SK-N-SH (cell line): Measurements from ENCODE around the gene TMEM255B. TPM values are rescaled to one million over a fixed set of nuclear protein-coding genes. Genes with fewer than 3 reads are reported as not detected.
"Not testable (repeated sequence)": the region's sequence is repeated elsewhere in the genome, so short reads cannot be mapped to it uniquely, and the experiment has no call there.

Source experiments
- CTCF ChIA-PET: fragments of 300-600, 350-600 bp; formaldehyde crosslinking; extraction: SDS; loops from one replicate; lab custom pipeline; 2021; lab: Yijun Ruan, JAX
- POLR2A ChIA-PET: fragments of 350-600 bp; sonication (Branson Sonifier 250); formaldehyde crosslinking; extraction: SDS; loops from one replicate; lab custom pipeline; 2020; ENCODE audit warnings: antibody characterized with exemption, inconsistent platforms; lab: Yijun Ruan, JAX
- DNase-seq: peaks from one replicate; pipeline ENCODE4 v3.0.0; 2012
- H2AFZ ChIP-seq: fragments of 200-600 bp; sonication (generic); 2 replicates; pipeline ENCODE4 v1.8.1; 2016; ENCODE audit warnings: antibody characterized with exemption, mild to moderate bottlenecking, low read depth
- H3F3A ChIP-seq: fragments of 200-600 bp; sonication (generic); replicated peaks from 2 replicates; pipeline ENCODE3; 2016; ENCODE audit warnings: antibody characterized with exemption, mild to moderate bottlenecking; ENCODE audit not compliant: insufficient read depth
- H3K27ac ChIP-seq, 2 experiments: fragments of 200-500 bp in 1 of 2; fragments of 200-600 bp in 1 of 2; sonication (Bioruptor generic) in 1 of 2; sonication (generic), shearing (Covaris generic) in 1 of 2; 2 replicates each; pipeline versions ENCODE4 v1.5.1 to v1.6.1; 2014 to 2016; ENCODE audit warnings: low read depth in 2 of 2, inconsistent platforms in 1 of 2, low read length in 1 of 2, mild to moderate bottlenecking in 1 of 2, mixed read lengths in 1 of 2
- H3K27me3 ChIP-seq: fragments of 200-600 bp; sonication (generic), shearing (Covaris generic); 2 replicates; pipeline ENCODE4 v1.6.1; 2016; ENCODE audit warnings: mixed run types; ENCODE audit not compliant: insufficient read depth
- H3K36me3 ChIP-seq, 2 experiments: fragments of 200-500 bp in 1 of 2; fragments of 200-600 bp in 1 of 2; sonication (Bioruptor generic) in 1 of 2; sonication (generic) in 1 of 2; replicated peaks in 1 of 2; 2 replicates each; pipeline versions ENCODE3 to v1.5.1; 2014 to 2016; ENCODE audit warnings: low read length in 1 of 2, mild to moderate bottlenecking in 1 of 2; ENCODE audit not compliant: insufficient read depth in 2 of 2, control insufficient read depth in 1 of 2
- H3K4me1 ChIP-seq, 2 experiments: fragments of 200-500 bp in 1 of 2; fragments of 200-600 bp in 1 of 2; sonication (Bioruptor generic) in 1 of 2; sonication (generic), shearing (Covaris generic) in 1 of 2; 2 replicates each; pipeline versions ENCODE4 v1.5.1 to v1.6.1; 2014 to 2016; ENCODE audit warnings: low read depth in 1 of 2, low read length in 1 of 2, mixed run types in 1 of 2; ENCODE audit not compliant: insufficient read depth in 2 of 2, control insufficient read depth in 1 of 2
- H3K4me2 ChIP-seq: fragments of 200-600 bp; sonication (generic), shearing (Covaris generic); 2 replicates; pipeline ENCODE4 v1.6.1; 2017; ENCODE audit warnings: mixed run types
- H3K4me3 ChIP-seq, 2 experiments: fragments of 200-500 bp in 1 of 2; fragments of 200-600 bp in 1 of 2; sonication (Bioruptor generic) in 1 of 2; sonication (generic), shearing (Covaris generic) in 1 of 2; 2 replicates each; pipeline versions ENCODE4 v1.5.1 to v1.8.1; 2014 to 2016; ENCODE audit warnings: low read depth in 2 of 2, inconsistent platforms in 1 of 2, low read length in 1 of 2, mild to moderate bottlenecking in 1 of 2, mixed read lengths in 1 of 2, moderate library complexity in 1 of 2
- H3K79me2 ChIP-seq: fragments of 200-600 bp; sonication (generic); 2 replicates; pipeline ENCODE4 v1.8.1; 2017; ENCODE audit warnings: mild to moderate bottlenecking; ENCODE audit not compliant: insufficient read depth
- H3K9ac ChIP-seq: fragments of 200-600 bp; sonication (generic); 2 replicates; pipeline ENCODE4 v1.6.1; 2017; ENCODE audit warnings: mixed run types
- H3K9me2 ChIP-seq: fragments of 200-600 bp; sonication (generic); 2 replicates; pipeline ENCODE4 v1.6.1; 2017; ENCODE audit warnings: mixed run types
- H3K9me3 ChIP-seq: fragments of 200-600 bp; sonication (generic); 2 replicates; pipeline ENCODE4 v1.6.1; 2017; ENCODE audit warnings: mixed run types, mild to moderate bottlenecking, moderate library complexity
- H4K20me1 ChIP-seq: fragments of 200-600 bp; sonication (generic); 2 replicates; pipeline ENCODE4 v1.6.1; 2017; ENCODE audit warnings: mild to moderate bottlenecking, mixed run types; ENCODE audit not compliant: insufficient read depth
- FOXJ3 ChIP-seq: sonication (generic); formaldehyde crosslinking; IDR thresholded peaks from 2 replicates; pipeline ENCODE4 v1.5.1; 2020; ENCODE audit warnings: mild to moderate bottlenecking, missing genetic modification reagents
- FOXM1 ChIP-seq: IDR thresholded peaks from 2 replicates; pipeline ENCODE4 v1.4.0; 2012; ENCODE audit warnings: low read depth, mild to moderate bottlenecking
- GATA2 ChIP-seq: sonication (generic); formaldehyde crosslinking; IDR thresholded peaks from 2 replicates; pipeline ENCODE4 v1.5.0; 2020; ENCODE audit warnings: mild to moderate bottlenecking, missing genetic modification reagents
- MAX ChIP-seq: IDR thresholded peaks from 2 replicates; pipeline ENCODE4 v1.4.0; 2012; ENCODE audit warnings: low read depth
- POLR2AphosphoS5 ChIP-seq: IDR thresholded peaks from 2 replicates; pipeline ENCODE4 v1.6.1; 2012; ENCODE audit warnings: low read depth, low read length
- RFX5 ChIP-seq: IDR thresholded peaks from 2 replicates; pipeline ENCODE4 v1.6.1; 2012; ENCODE audit warnings: mild to moderate bottlenecking, improper control_type of control experiment, low read length
- RXRA ChIP-seq: IDR thresholded peaks from 2 replicates; pipeline ENCODE4 v1.4.0; 2012; ENCODE audit warnings: low read depth, mild to moderate bottlenecking, borderline replicate concordance
- TAF1 ChIP-seq: IDR thresholded peaks from 2 replicates; pipeline ENCODE4 v1.6.1; 2012; ENCODE audit warnings: low read depth, mild to moderate bottlenecking, low read length, moderate library complexity, borderline replicate concordance
- TCF12 ChIP-seq: IDR thresholded peaks from 2 replicates; pipeline ENCODE4 v1.4.0; 2012
- TEAD4 ChIP-seq: IDR thresholded peaks from 2 replicates; pipeline ENCODE4 v1.4.0; 2012; ENCODE audit warnings: mild to moderate bottlenecking, borderline replicate concordance; ENCODE audit not compliant: insufficient read depth
- YY1 ChIP-seq: IDR thresholded peaks from 2 replicates; pipeline ENCODE4 v1.4.0; 2012; ENCODE audit warnings: low read depth, mild to moderate bottlenecking
- WGBS: methylation state at CpG from one replicate; pipeline ENCODE4 v1.1.6; 2017; ENCODE audit warnings: low lambda C conversion rate; 5-methylcytosine and 5-hydroxymethylcytosine counted together
- polyA plus RNA-seq, 3 experiments: library from polyadenylated mRNA; depleted of rRNA; stranded (reverse); fragments of >200 nt; gene quantifications; 2 replicates each; pipeline ENCODE4 v1.2.3, GENCODE V29; 2012
- TF ChIP-seq, protein P1 (sequence below): fragments of 150-350 bp; IDR thresholded peaks from 2 replicates; pipeline ENCODE4 v1.6.1; 2017; ENCODE audit warnings: antibody characterized with exemption, low read length, low read depth, borderline replicate concordance
- TF ChIP-seq, protein P2 (sequence below): IDR thresholded peaks from 2 replicates; pipeline ENCODE4; 2012
- TF ChIP-seq, protein P3 (sequence below): IDR thresholded peaks from 2 replicates; pipeline ENCODE4 v1.4.0; 2012; ENCODE audit warnings: low read depth, borderline replicate concordance

TMEM255B gene
- polyA plus RNA-seq, 1 of the 3 experiments (the other 2 are of a cell fraction), result 14.8 TPM

DNA sequence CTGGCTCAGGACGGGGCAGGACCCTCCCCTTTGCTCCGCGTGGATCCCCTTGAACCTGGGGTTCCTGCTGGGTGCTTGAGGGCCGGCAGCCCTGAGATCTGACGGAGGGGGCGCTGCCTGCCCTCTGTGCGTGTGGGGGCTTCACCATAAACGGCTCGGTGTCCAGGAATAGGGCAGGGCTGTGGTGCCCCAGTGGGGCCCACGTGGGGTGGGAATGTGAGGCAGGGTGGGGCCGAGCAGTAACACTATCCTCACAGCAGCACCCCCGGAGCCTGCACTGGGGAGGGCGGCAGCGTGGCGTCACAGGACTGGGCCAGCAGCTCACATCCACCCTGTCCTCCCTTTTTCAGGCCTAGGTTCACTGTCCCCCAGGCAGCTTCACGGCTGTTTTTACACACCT, 66.8 kb downstream of the TMEM255B start (continued):
- no peak for TF ChIP-seq RXRA
- TF ChIP-seq TAF1, result no peak
- TF ChIP-seq YY1, result no peak

GRCh38 chr13:113826446-113826845, 67.4 kb downstream of the TMEM255B start:
- H3K9me3 ChIP-seq, H3K4me3 ChIP-seq, H4K20me1 ChIP-seq, H3K79me2 ChIP-seq, POLR2A ChIA-PET, H2AFZ ChIP-seq, H3K9me2 ChIP-seq, H3K27ac ChIP-seq, H3K9ac ChIP-seq, DNase-seq, H3K27me3 ChIP-seq, H3K4me2 ChIP-seq: not testable (repeated sequence)
- peaks cover 10 to 15% of the 10 kb centered on the region in 2 experiments; a peak in 3 of 4 replicates for H3K4me1 ChIP-seq
- H3F3A ChIP-seq, result peaks cover 20% of the 10 kb centered on the region
- peaks cover 0 to 40% of the 10 kb centered on the region in 2 experiments for H3K36me3 ChIP-seq
- WGBS, result 96% methylated on average over 26 of the region's 35 CpGs
- CTCF ChIA-PET, result interaction anchor here (1.0 kb wide), 1 partner anchor 10 kb away, joined by 3 read pairs; no protein-coding TSS in a partner anchor

GRCh38 chr13:113827021-113827420, 68.0 kb downstream of the TMEM255B start:
- CTCF ChIA-PET, result interaction anchor here (1.0 kb wide), 1 partner anchor 11 kb away, joined by 3 read pairs; no protein-coding TSS in a partner anchor
- Histone ChIP-seq H3K36me3 (peaks cover 0 to 41% of the 10 kb centered on the region in 2 experiments), H3K9ac (no peak overlapping the region), H2AFZ (no peak overlapping the region), H4K20me1 (no peaks in the 10 kb centered on the region), H3K4me2 (no peak overlapping the region), H3K4me1 (peaks cover 4 to 9% of the 10 kb centered on the region in 2 experiments; a peak in 2 of 4 replicates), H3K27ac (no peak overlapping the region), H3K9me2 (no peaks in the 10 kb centered on the region), H3K27me3 (no peaks in the 10 kb centered on the region), H3K79me2 (no peaks in the 10 kb centered on the region), H3K4me3 (no peak overlapping the region), H3F3A (peaks cover 14% of the 10 kb centered on the region), H3K9me3 (no peaks in the 10 kb centered on the region)
- no peak for DNase-seq
- POLR2A ChIA-PET, result no interaction called here
- no peak for TF ChIP-seq RXRA
- no peak for TF ChIP-seq TEAD4
- no peak for TF ChIP-seq FOXM1
- no peak for TF ChIP-seq RFX5
- TF ChIP-seq MAX, result no peak
- no peak for TF ChIP-seq POLR2AphosphoS5
- no peak for TF ChIP-seq FOXJ3 (CRISPR knock-in tag)
- TF ChIP-seq, protein P1, sequence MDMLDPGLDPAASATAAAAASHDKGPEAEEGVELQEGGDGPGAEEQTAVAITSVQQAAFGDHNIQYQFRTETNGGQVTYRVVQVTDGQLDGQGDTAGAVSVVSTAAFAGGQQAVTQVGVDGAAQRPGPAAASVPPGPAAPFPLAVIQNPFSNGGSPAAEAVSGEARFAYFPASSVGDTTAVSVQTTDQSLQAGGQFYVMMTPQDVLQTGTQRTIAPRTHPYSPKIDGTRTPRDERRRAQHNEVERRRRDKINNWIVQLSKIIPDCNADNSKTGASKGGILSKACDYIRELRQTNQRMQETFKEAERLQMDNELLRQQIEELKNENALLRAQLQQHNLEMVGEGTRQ, result no peak
- TF ChIP-seq, protein P2, sequence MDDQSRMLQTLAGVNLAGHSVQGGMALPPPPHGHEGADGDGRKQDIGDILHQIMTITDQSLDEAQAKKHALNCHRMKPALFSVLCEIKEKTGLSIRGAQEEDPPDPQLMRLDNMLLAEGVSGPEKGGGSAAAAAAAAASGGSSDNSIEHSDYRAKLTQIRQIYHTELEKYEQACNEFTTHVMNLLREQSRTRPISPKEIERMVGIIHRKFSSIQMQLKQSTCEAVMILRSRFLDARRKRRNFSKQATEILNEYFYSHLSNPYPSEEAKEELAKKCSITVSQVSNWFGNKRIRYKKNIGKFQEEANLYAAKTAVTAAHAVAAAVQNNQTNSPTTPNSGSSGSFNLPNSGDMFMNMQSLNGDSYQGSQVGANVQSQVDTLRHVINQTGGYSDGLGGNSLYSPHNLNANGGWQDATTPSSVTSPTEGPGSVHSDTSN, result no peak
- TF ChIP-seq TCF12, result no peak
- TF ChIP-seq, protein P3, sequence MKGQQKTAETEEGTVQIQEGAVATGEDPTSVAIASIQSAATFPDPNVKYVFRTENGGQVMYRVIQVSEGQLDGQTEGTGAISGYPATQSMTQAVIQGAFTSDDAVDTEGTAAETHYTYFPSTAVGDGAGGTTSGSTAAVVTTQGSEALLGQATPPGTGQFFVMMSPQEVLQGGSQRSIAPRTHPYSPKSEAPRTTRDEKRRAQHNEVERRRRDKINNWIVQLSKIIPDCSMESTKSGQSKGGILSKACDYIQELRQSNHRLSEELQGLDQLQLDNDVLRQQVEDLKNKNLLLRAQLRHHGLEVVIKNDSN, result no peak
- no peak for TF ChIP-seq GATA2 (CRISPR knock-in tag)
- WGBS, result 98% methylated on average over 19 of the region's 19 CpGs
